ENCODE results near the gene NEK11.
A peak's percentile ranks its signal among the peaks of the same experiment; 100 is the strongest.
"Not testable (repeated sequence)": the region's sequence is repeated elsewhere in the genome, so short reads cannot be mapped to it uniquely, and the experiment has no call there.

Gene NEK11

DNA sequence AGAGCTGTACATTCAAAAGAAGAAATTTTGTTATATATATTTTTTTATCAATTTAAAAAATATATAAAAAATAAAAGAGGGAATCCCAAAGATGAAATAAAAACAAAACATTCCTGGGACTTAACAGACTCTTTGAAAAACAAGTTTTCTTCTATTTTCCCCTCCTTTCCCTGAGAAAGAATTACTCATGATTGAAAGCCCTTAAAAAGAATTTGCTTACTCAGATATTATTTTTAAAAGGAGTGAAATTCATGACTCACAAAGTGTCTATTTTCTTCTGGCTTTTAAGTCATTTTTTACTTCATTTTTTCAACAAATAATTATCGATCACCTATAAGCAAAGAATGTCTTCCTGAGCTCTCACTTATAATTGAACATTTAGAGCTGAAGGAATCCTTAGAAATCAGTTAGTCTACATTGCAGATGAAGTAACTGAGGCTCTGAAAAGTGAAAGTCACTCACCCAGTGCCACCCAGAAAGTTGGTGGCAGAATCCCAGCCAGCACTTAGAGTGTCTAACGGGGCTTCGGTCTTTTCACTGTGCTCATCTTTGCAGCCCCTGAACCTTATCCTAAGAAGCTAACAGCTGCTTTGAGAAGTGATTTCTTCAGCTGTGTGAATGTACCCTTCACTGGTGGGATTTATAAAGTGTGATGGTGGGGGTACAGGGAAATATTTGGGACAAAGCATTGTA, 312.4 kb downstream of the NEK11 start:
- no peak overlapping the region for H3K9ac ChIP-seq (ENCODE audit: low read length)
- no peaks in the 10 kb centered on the region for H3K4me1 ChIP-seq (ENCODE audit: control insufficient read depth, insufficient read depth, low read length)
- H3K27me3 ChIP-seq (ENCODE audit: control insufficient read depth, insufficient read depth, low read length) = no peaks in the 10 kb centered on the region
- H3K4me3 ChIP-seq (ENCODE audit: low read length) = no peak overlapping the region
- H3K36me3 ChIP-seq (ENCODE audit: control insufficient read depth, insufficient read depth, low read length) = no peaks in the 10 kb centered on the region
- no peak overlapping the region for H3K27ac ChIP-seq (ENCODE audit: low read depth, low read length)

DNA sequence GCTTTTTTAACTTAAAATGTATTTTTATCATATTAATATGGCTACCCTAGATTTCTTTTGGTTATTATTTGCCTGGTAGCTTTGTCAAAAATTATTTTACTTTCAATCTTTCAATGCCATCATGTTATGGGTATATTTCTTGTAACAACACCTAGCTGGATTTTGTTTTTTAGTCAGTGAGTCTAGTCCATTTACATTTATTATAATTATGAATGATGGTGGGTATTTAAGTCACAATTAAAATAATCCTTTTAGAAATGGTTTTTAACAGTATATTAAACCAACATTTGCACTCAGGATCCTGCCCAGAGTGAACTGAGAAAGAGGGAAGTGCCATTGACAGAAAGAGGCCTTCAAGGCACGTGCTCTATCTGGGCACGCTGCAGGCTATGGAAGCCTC, 315.1 kb downstream of the NEK11 start:
- Histone ChIP-seq H3K4me3 (ENCODE audit: low read length) (no peak overlapping the region), H3K27ac (ENCODE audit: low read depth, low read length) (no peak overlapping the region), H3K27me3 (ENCODE audit: control insufficient read depth, insufficient read depth, low read length) (no peaks in the 10 kb centered on the region), H3K36me3 (ENCODE audit: control insufficient read depth, insufficient read depth, low read length) (no peaks in the 10 kb centered on the region), H3K9ac (ENCODE audit: low read length) (no peak overlapping the region), H3K4me1 (ENCODE audit: control insufficient read depth, insufficient read depth, low read length) (no peaks in the 10 kb centered on the region)

DNA sequence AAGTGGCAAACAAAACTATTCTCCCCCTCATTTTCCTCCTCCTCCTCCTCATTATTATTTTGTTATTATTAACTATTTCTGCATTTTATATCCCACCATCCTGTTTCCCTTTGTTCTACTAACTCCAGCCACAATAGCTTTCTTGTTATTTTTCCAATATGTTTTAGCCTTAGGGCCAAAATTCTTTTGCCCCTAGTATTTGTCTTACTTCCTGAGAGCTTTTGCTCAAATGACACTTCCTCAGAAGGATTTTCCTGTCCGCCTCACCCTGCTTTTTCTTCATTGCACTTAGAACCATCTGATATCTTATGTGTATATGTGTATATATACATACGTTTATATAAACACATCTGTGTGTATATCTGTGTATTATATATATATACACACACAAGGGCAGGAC, 322.2 kb downstream of the NEK11 start:
- Histone ChIP-seq H3K4me3 (ENCODE audit: low read length) (no peak overlapping the region), H3K4me1 (ENCODE audit: control insufficient read depth, insufficient read depth, low read length) (no peaks in the 10 kb centered on the region), H3K27ac (ENCODE audit: low read depth, low read length) (no peak overlapping the region), H3K27me3 (ENCODE audit: control insufficient read depth, insufficient read depth, low read length) (no peaks in the 10 kb centered on the region), H3K36me3 (ENCODE audit: control insufficient read depth, insufficient read depth, low read length) (no peaks in the 10 kb centered on the region), H3K9ac (ENCODE audit: low read length) (no peak overlapping the region)

DNA sequence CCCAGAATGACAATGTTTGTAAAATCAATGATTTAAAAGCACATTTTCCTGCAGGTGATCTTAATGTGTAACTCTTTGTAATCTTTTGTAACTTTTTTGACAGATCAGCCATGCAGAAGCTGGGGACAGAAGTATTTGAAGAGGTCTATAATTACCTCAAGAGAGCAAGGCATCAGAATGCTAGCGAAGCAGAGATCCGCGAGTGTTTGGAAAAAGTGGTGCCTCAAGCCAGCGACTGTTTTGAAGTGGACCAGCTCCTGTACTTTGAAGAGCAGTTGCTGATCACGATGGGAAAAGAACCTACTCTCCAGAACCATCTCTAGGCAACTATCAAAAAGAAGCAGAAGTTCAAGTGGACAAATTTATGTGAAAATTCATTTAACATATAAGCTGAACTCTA, 322.8 kb downstream of the NEK11 start:
- no peak overlapping the region for H3K27ac ChIP-seq (ENCODE audit: low read depth, low read length)
- H3K27me3 ChIP-seq (ENCODE audit: control insufficient read depth, insufficient read depth, low read length) = no peaks in the 10 kb centered on the region
- no peaks in the 10 kb centered on the region for H3K4me1 ChIP-seq (ENCODE audit: control insufficient read depth, insufficient read depth, low read length)
- no peak overlapping the region for H3K9ac ChIP-seq (ENCODE audit: low read length)
- no peaks in the 10 kb centered on the region for H3K36me3 ChIP-seq (ENCODE audit: control insufficient read depth, insufficient read depth, low read length)
- no peak overlapping the region for H3K4me3 ChIP-seq (ENCODE audit: low read length)

DNA sequence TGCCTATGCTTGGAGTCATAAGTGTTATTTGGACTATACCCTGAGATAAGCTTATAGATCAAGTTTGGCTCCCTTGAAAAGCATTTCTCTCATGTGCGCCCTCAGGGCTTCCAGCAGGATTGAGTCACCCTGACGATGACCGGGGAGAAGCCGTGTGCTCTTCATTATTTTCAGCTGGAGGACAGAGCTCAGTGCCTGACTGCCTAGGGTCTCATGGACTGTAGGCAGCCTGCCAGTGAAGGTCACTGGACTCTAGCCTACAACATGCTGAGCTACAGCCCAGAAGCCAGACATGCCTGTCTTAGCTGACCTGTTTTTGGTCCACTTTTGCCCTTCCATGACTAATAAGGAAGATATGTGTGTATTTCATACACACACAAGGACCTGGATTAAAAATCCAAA, 323.3 kb downstream of the NEK11 start:
- Histone ChIP-seq H3K27me3 (ENCODE audit: control insufficient read depth, insufficient read depth, low read length) (no peaks in the 10 kb centered on the region), H3K4me3 (ENCODE audit: low read length) (no peak overlapping the region), H3K9ac (ENCODE audit: low read length) (no peak overlapping the region), H3K4me1 (ENCODE audit: control insufficient read depth, insufficient read depth, low read length) (no peaks in the 10 kb centered on the region), H3K36me3 (ENCODE audit: control insufficient read depth, insufficient read depth, low read length) (no peaks in the 10 kb centered on the region), H3K27ac (ENCODE audit: low read depth, low read length) (no peak overlapping the region)

DNA sequence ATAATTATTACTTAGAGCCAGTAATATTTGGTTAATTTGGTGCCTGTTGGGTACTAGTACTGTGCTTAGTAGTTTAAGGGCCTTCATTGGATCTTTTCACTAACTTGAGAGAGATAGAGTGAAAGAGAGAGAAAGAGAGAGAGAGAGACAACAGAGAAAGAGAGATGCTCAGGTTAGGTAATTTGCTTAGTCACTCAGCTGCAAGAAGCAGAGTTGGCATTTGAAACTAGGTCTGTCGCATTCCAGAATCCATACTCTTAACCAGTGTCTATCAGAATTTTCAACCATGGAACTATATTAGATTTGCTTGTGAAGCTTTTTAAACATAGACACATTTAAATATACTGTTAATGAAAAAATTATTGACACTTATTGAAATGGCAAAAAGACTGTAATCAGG, 323.8 kb downstream of the NEK11 start:
- Histone ChIP-seq H3K9ac (ENCODE audit: low read length) (no peak overlapping the region), H3K36me3 (ENCODE audit: control insufficient read depth, insufficient read depth, low read length) (no peaks in the 10 kb centered on the region), H3K27me3 (ENCODE audit: control insufficient read depth, insufficient read depth, low read length) (no peaks in the 10 kb centered on the region), H3K4me1 (ENCODE audit: control insufficient read depth, insufficient read depth, low read length) (no peaks in the 10 kb centered on the region), H3K27ac (ENCODE audit: low read depth, low read length) (no peak overlapping the region), H3K4me3 (ENCODE audit: low read length) (no peak overlapping the region)

DNA sequence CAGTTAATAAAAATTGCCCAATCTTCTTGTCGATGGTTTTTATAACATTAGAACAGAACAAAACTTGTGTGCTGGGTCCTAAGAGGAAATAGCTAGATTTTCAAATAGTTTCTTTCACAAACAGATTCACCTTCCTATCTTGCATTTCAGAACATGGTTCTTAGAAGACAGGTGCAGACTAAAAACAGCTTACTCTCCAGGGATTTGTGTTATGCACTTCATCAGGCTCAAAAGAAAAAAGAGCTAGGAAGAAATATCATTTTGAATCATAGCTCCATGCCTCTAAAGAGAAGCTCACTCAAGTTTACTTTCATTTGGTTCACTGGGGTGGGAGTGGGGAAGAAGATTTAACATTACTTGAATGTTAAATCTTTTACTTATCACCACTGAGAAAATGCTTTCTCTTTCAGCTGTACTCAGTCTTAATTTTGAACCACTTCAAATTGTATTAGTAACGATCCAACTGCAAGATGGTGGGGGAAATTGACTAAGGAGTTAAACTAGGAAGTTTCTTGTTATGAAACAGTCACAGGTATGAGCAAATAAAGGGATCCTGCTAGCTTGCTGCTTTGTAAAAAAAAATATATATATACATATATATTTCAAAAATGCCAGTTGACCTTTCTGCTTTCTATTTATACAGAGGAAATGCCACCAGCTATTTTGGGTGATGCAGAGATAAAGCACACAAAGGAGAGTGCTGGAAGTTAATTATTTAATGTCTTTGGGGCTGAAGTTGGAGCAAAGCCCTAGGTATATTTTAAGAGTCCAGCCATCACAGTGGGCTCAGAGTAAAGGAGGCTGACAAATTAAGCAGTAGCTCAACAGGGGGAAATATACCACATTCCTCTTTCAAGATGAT, 326.6 kb downstream of the NEK11 start:
- Histone ChIP-seq H3K9ac (ENCODE audit: low read length) (no peak overlapping the region), H3K27ac (ENCODE audit: low read depth, low read length) (no peak overlapping the region), H3K36me3 (ENCODE audit: control insufficient read depth, insufficient read depth, low read length) (no peaks in the 10 kb centered on the region), H3K4me3 (ENCODE audit: low read length) (no peak overlapping the region), H3K4me1 (ENCODE audit: control insufficient read depth, insufficient read depth, low read length) (no peaks in the 10 kb centered on the region), H3K27me3 (ENCODE audit: control insufficient read depth, insufficient read depth, low read length) (no peaks in the 10 kb centered on the region)

DNA sequence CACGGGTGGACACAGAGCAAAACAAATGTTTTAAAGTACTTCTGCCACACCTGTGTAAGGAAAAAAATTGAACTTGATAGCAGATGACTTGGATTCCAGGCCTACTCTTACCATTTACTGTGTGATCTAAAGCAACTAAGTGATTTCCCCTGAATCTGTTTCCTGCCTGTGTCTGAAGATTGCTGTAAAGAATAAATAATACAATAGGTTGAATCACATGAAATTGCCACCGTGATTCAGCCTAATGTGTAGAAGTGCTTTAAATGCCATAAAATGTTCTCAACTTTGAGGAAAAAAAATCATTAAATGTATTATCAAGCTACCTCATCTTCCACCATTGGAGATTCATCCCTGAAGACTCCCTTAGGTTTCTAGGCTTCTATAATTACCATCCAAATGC, 327.3 kb downstream of the NEK11 start:
- H3K4me3 ChIP-seq (ENCODE audit: low read length) = no peak overlapping the region
- H3K27me3 ChIP-seq (ENCODE audit: control insufficient read depth, insufficient read depth, low read length) = no peaks in the 10 kb centered on the region
- no peaks in the 10 kb centered on the region for H3K4me1 ChIP-seq (ENCODE audit: control insufficient read depth, insufficient read depth, low read length)
- H3K36me3 ChIP-seq (ENCODE audit: control insufficient read depth, insufficient read depth, low read length) = no peaks in the 10 kb centered on the region
- no peak overlapping the region for H3K27ac ChIP-seq (ENCODE audit: low read depth, low read length)
- no peak overlapping the region for H3K9ac ChIP-seq (ENCODE audit: low read length)

DNA sequence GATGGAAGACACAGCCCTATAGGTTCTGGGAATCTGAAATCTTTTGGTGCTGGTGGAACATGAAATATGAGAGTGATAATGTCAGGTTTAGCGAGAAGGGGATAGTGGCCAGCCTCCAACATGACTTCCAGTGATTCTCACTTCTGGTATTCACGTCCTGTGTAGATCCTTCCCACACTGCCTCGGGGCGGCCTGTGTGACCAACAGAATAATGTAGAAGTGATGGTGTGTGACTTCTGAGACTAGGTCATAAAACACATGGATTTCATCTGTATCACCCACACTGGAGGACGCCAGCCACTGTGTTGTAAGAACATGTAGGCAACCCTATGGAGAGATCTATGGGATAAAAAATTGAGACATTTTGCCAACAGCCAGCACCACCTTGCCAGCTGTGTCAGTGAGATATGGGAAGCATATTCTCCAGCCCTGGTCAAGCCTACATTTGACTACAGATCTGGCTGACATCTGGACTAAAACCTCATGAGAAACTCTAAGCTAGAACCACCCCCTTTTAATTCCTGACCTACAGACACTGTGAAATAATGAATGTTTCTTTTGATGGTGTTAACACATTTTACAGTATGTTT, 329.4 kb downstream of the NEK11 start:
- Histone ChIP-seq H3K36me3 (ENCODE audit: control insufficient read depth, insufficient read depth, low read length) (no peaks in the 10 kb centered on the region), H3K9ac (ENCODE audit: low read length) (no peak overlapping the region), H3K4me1 (ENCODE audit: control insufficient read depth, insufficient read depth, low read length) (no peaks in the 10 kb centered on the region), H3K27me3 (ENCODE audit: control insufficient read depth, insufficient read depth, low read length) (no peaks in the 10 kb centered on the region), H3K4me3 (ENCODE audit: low read length) (no peak overlapping the region), H3K27ac (ENCODE audit: low read depth, low read length) (no peak overlapping the region)

DNA sequence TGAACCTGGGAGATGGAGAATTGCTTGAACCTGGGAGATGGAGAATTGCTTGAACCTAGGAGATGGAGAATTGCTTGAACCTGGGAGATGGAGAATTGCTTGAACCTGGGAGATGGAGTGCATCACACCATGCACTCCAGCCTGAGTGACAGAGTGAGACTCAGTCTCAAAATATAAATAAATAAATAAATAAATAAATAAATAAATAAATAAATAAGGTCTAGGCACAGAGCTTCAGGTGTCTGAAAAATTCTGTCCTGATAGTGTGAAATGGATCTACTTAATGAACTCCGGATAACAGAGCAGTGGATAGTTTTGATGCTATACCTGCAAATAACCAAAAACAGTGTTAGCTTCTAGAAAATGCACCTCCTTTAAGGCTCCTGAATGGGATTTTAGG, 330.6 kb downstream of the NEK11 start:
- H3K36me3 ChIP-seq (ENCODE audit: control insufficient read depth, insufficient read depth, low read length) = no peaks in the 10 kb centered on the region
- H3K9ac ChIP-seq (ENCODE audit: low read length) = no peak overlapping the region
- no peak overlapping the region for H3K4me3 ChIP-seq (ENCODE audit: low read length)
- H3K27me3 ChIP-seq (ENCODE audit: control insufficient read depth, insufficient read depth, low read length) = no peaks in the 10 kb centered on the region
- H3K4me1 ChIP-seq (ENCODE audit: control insufficient read depth, insufficient read depth, low read length) = peaks cover 2% of the 10 kb centered on the region
- H3K27ac ChIP-seq (ENCODE audit: low read depth, low read length) = no peak overlapping the region

DNA sequence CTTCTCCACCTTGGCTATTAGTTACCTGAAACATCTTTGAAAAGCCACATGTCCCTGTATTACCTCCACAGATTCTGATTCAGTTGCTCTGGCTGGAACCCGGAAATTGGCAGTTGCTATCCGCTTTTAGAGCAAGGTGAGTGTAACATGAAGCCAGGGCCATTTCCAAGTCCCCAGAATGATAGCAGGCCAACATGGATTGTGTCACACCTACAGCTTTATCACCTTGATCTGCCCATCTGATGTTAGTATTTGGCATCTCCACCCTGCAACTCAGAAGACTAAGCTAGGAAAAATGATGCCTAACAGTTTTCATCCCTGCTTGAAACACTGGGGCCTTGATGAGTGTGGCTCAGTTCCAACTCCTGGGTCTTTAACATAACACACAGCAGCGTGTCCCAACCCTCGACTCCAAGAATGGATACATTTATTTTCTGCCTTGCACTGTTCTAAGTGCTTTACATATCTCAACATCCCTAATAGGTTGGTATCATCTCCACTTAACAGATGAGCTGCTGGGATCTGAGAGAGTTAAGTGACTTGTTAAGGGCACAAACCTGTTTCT, 333.6 kb downstream of the NEK11 start:
- Histone ChIP-seq H3K27ac (ENCODE audit: low read depth, low read length) (no peak overlapping the region), H3K36me3 (ENCODE audit: control insufficient read depth, insufficient read depth, low read length) (no peaks in the 10 kb centered on the region), H3K9ac (ENCODE audit: low read length) (no peak overlapping the region), H3K4me3 (ENCODE audit: low read length) (no peak overlapping the region), H3K4me1 (ENCODE audit: control insufficient read depth, insufficient read depth, low read length) (peaks cover 2% of the 10 kb centered on the region), H3K27me3 (ENCODE audit: control insufficient read depth, insufficient read depth, low read length) (no peaks in the 10 kb centered on the region)

DNA sequence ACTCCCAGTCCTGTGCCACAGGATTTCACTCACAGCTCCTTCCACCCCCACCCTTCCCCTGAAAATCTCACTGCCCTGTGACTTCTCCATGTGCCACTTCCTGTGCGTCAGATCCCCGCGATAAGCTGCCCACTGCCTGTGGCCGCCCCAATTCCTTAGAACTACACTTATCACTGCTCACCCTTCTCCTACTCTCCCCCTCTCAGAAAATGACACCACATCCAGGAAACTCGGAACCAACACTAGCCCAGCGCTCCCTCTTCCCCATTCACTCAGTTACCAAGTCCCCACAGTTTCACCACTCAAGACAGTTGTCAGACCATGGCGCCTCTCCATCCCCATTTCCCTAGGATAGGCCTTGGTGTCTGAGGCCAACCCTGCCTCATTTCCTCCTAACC, 334.4 kb downstream of the NEK11 start:
- peak overlapping the region; percentile 77 for H3K4me3 ChIP-seq (ENCODE audit: low read length)
- not testable (repeated sequence) for H3K4me1 ChIP-seq (ENCODE audit: control insufficient read depth, insufficient read depth, low read length); H3K36me3 ChIP-seq (ENCODE audit: control insufficient read depth, insufficient read depth, low read length); H3K27ac ChIP-seq (ENCODE audit: low read depth, low read length); H3K27me3 ChIP-seq (ENCODE audit: control insufficient read depth, insufficient read depth, low read length); H3K9ac ChIP-seq (ENCODE audit: low read length)

Measured in rectal smooth muscle tissue (tissue), 1 donor.